K562 (cell line): Measurements from ENCODE around the gene DYNC2H1. TPM values are rescaled to one million over a fixed set of nuclear protein-coding genes. Genes with fewer than 3 reads are reported as not detected.

Experiments
- BRCA1 ChIP-seq, 2 experiments: fragments of 450-650 bp in 1 of 2; sonication (generic) in 1 of 2; formaldehyde crosslinking in 1 of 2; IDR thresholded peaks; 2 replicates each; pipeline versions ENCODE4 v1.5.0 to v1.6.1; 2017 to 2020; ENCODE audit warnings: mild to moderate bottlenecking in 1 of 2, missing genetic modification reagents in 1 of 2
- CBFB ChIP-seq: sonication (generic); formaldehyde crosslinking; IDR thresholded peaks from 2 replicates; pipeline ENCODE4 v1.4.0; 2020; ENCODE audit warnings: mild to moderate bottlenecking, missing genetic modification reagents
- CBX1 ChIP-seq: sonication (generic); IDR thresholded peaks from 2 replicates; pipeline ENCODE4 v1.6.1; 2016; ENCODE audit warnings: antibody characterized with exemption, low read depth, mild to moderate bottlenecking
- EP300 ChIP-seq: IDR thresholded peaks from 2 replicates; pipeline ENCODE4 v1.6.1; 2012; ENCODE audit warnings: low read length, improper control_type of control experiment
- GTF2F1 ChIP-seq: IDR thresholded peaks from 2 replicates; pipeline ENCODE4 v1.6.1; 2011; ENCODE audit warnings: low read depth, low read length, improper control_type of control experiment
- HNRNPLL ChIP-seq: fragments of 200-400 bp; formaldehyde crosslinking; IDR thresholded peaks from 2 replicates; pipeline ENCODE4 v1.6.1; 2017; ENCODE audit warnings: low read length, low read depth, mild to moderate bottlenecking; ENCODE audit not compliant: poor library complexity, severe bottlenecking
- IRF2 ChIP-seq: sonication (generic); formaldehyde crosslinking; IDR thresholded peaks from 2 replicates; pipeline ENCODE4 v1.8.1; 2022; ENCODE audit warnings: mild to moderate bottlenecking, missing genetic modification reagents
- MIER1 ChIP-seq: fragments of 450-650 bp; IDR thresholded peaks from 2 replicates; pipeline ENCODE4 v1.6.1; 2016; ENCODE audit warnings: antibody characterized with exemption, mild to moderate bottlenecking, low read depth
- NR2C1 ChIP-seq, 2 experiments: fragments of 450-650 bp; IDR thresholded peaks; 2 replicates each; pipeline ENCODE4 v1.6.1; 2017; ENCODE audit warnings: mild to moderate bottlenecking in 2 of 2, antibody characterized with exemption in 1 of 2, inconsistent platforms in 1 of 2, missing compliant biosample characterization in 1 of 2, missing genetic modification characterization in 1 of 2
- SNRNP70 ChIP-seq: fragments of 200-400 bp; formaldehyde crosslinking; optimal IDR thresholded peaks from 2 replicates; pipeline ENCODE3; 2017; ENCODE audit warnings: low read depth, low read length
- TOE1 ChIP-seq, 2 experiments: fragments of 450-650 bp in 1 of 2; sonication (generic) in 1 of 2; formaldehyde crosslinking in 1 of 2; IDR thresholded peaks; 2 replicates each; pipeline versions ENCODE4 v1.7.1 to v1.8.0; 2016 to 2022; ENCODE audit warnings: borderline replicate concordance in 2 of 2, mild to moderate bottlenecking in 2 of 2, antibody characterized with exemption in 1 of 2, inconsistent platforms in 1 of 2, low read depth in 1 of 2, missing genetic modification reagents in 1 of 2, moderate library complexity in 1 of 2
- TRIM28 ChIP-seq: fragments of 450-650 bp; IDR thresholded peaks from 2 replicates; pipeline ENCODE4 v1.6.1; 2017
- U2AF2 ChIP-seq: fragments of 200-400 bp; formaldehyde crosslinking; optimal IDR thresholded peaks from 2 replicates; pipeline ENCODE3; 2017; ENCODE audit warnings: low read depth, mild to moderate bottlenecking, low read length
- ZNF436 ChIP-seq: fragments of 250-450, 450-650 bp; sonication (Bioruptor Pico); formaldehyde crosslinking; IDR thresholded peaks from 2 replicates; pipeline ENCODE4 v1.7.0; 2020; ENCODE audit warnings: mild to moderate bottlenecking
- ZZZ3 ChIP-seq: fragments of 450-650 bp; IDR thresholded peaks from 2 replicates; pipeline ENCODE4 v1.6.1; 2016; ENCODE audit warnings: antibody characterized with exemption, mild to moderate bottlenecking, moderate library complexity
- polyA plus RNA-seq, 8 experiments: library from polyadenylated mRNA; depleted of rRNA in 4 of 8; stranded (reverse) in 5 of 8; unstranded in 3 of 8; fragments of >200 nt; fragmentation: Nextera tagmentation in 2 of 8; fragmentation: Illumina TruSeq in 1 of 8; extraction: Ambion mirVana in 2 of 8; extraction: Trizol in 1 of 8; gene quantifications; 2 replicates each; pipeline versions ENCODE4 v1.2.1 to v1.2.3, GENCODE V29; 2011 to 2014; ENCODE audit warnings: inconsistent platforms in 1 of 8, missing spikeins in 1 of 8
- total RNA-seq, 7 experiments: library from RNA; depleted of rRNA in 6 of 7; stranded (reverse); fragments of >200 nt in 6 of 7; fragmentation: Illumina TruSeq in 2 of 7; extraction: Trizol in 2 of 7; gene quantifications; 2 replicates each; pipeline versions ENCODE4 v1.2.1 to v1.2.3, GENCODE V29; 2011 to 2021; ENCODE audit warnings: low replicate concordance in 1 of 7
- TF ChIP-seq, protein P1 (sequence below): fragments of 150-350 bp; conservative IDR thresholded peaks from 2 replicates; pipeline ENCODE4 v1.6.1; 2014; ENCODE audit warnings: low read length
- TF ChIP-seq, protein P2 (sequence below): fragments of 450-650 bp; IDR thresholded peaks from 2 replicates; pipeline ENCODE4 v1.6.1; 2016; ENCODE audit warnings: mild to moderate bottlenecking
- TF ChIP-seq, protein P3 (sequence below): fragments of 450-650 bp; IDR thresholded peaks from 2 replicates; pipeline ENCODE4 v1.6.1; 2018; ENCODE audit warnings: mild to moderate bottlenecking, low read depth; ENCODE audit not compliant: partially characterized antibody
- TF ChIP-seq, protein P4 (sequence below), 2 experiments: IDR thresholded peaks; 2 replicates each; pipeline ENCODE4 v1.6.1; 2011; ENCODE audit warnings: borderline replicate concordance in 1 of 2, control low read depth in 1 of 2, low read depth in 1 of 2, low read length in 1 of 2, mild to moderate bottlenecking in 1 of 2, mixed read lengths in 1 of 2, moderate library complexity in 1 of 2; ENCODE audit not compliant: insufficient read depth in 1 of 2, insufficient read length in 1 of 2, poor library complexity in 1 of 2, severe bottlenecking in 1 of 2; ENCODE audit errors: extremely low read depth in 1 of 2

The DYNC2H1 gene
- total and polyA plus RNA-seq, 9 of the 15 experiments (the other 6 are each of a cell fraction or from before 2014, with no cell fraction given), result 0.08 to 0.64 (median 0.20) TPM

DNA sequence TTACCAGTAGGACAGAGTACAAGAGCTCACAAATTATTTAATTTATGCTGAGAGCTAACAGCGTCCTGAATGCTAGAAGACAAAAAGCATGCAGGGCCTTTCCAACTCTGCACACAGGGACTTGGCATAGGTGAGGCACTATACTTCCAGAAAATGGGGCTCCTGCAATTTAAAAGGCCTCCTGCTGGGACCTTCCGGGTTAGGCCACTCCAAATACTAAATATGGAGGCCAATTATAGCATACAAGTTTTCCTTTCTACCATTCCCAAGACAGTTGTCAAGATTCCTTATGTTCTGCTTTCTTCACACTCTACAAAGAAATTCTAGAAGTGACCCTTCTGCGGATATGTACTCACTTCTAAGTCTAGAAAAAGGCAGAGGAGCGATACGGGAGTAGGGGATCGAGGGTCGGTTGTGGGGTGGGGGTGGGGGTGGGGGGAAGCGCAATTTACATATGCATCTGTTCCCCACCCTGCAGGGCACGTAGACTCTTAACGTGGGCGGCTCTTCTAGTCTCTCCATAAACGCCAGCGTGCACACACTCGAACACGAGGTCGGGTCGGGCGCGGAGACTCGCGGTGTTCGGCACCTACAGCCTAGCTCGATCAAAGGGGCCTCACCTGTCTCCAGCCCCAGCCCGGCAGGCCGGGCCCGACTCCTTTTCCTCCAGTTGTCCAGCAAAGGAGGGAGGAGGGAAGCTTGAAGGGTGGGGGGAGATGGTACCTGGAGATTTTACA is 18.0 kb upstream of the DYNC2H1 start (continued):
- TF ChIP-seq, protein P1, sequence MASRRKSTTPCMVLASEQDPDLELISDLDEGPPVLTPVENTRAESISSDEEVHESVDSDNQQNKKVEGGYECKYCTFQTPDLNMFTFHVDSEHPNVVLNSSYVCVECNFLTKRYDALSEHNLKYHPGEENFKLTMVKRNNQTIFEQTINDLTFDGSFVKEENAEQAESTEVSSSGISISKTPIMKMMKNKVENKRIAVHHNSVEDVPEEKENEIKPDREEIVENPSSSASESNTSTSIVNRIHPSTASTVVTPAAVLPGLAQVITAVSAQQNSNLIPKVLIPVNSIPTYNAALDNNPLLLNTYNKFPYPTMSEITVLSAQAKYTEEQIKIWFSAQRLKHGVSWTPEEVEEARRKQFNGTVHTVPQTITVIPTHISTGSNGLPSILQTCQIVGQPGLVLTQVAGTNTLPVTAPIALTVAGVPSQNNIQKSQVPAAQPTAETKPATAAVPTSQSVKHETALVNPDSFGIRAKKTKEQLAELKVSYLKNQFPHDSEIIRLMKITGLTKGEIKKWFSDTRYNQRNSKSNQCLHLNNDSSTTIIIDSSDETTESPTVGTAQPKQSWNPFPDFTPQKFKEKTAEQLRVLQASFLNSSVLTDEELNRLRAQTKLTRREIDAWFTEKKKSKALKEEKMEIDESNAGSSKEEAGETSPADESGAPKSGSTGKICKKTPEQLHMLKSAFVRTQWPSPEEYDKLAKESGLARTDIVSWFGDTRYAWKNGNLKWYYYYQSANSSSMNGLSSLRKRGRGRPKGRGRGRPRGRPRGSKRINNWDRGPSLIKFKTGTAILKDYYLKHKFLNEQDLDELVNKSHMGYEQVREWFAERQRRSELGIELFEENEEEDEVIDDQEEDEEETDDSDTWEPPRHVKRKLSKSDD, result no peak
- TF ChIP-seq, protein P2, sequence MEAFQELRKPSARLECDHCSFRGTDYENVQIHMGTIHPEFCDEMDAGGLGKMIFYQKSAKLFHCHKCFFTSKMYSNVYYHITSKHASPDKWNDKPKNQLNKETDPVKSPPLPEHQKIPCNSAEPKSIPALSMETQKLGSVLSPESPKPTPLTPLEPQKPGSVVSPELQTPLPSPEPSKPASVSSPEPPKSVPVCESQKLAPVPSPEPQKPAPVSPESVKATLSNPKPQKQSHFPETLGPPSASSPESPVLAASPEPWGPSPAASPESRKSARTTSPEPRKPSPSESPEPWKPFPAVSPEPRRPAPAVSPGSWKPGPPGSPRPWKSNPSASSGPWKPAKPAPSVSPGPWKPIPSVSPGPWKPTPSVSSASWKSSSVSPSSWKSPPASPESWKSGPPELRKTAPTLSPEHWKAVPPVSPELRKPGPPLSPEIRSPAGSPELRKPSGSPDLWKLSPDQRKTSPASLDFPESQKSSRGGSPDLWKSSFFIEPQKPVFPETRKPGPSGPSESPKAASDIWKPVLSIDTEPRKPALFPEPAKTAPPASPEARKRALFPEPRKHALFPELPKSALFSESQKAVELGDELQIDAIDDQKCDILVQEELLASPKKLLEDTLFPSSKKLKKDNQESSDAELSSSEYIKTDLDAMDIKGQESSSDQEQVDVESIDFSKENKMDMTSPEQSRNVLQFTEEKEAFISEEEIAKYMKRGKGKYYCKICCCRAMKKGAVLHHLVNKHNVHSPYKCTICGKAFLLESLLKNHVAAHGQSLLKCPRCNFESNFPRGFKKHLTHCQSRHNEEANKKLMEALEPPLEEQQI, result no peak
- TF ChIP-seq EP300 (no peak), MIER1 (no peak), CBFB (CRISPR knock-in tag) (no peak), ZZZ3 (no peak), ZNF436 (no peak), U2AF2 (no peak), TOE1 (IDR thresholded peaks at IDR 0.05; ENCODE audit: borderline replicate concordance) (no peak), TOE1 (CRISPR knock-in tag; IDR thresholded peaks at IDR 0.05; ENCODE audit: borderline replicate concordance, low read depth) (no peak), IRF2 (CRISPR knock-in tag) (no peak), TRIM28 (no peak), NR2C1 (IDR thresholded peaks at IDR 0.05) (no peak), NR2C1 (tag; IDR thresholded peaks at IDR 0.05) (no peak), GTF2F1 (no peak), HNRNPLL (no peak), BRCA1 (IDR thresholded peaks at IDR 0.05) (no peak), BRCA1 (CRISPR knock-in tag; IDR thresholded peaks at IDR 0.05) (no peak), SNRNP70 (no peak), CBX1 (no peak)
- TF ChIP-seq, protein P3, sequence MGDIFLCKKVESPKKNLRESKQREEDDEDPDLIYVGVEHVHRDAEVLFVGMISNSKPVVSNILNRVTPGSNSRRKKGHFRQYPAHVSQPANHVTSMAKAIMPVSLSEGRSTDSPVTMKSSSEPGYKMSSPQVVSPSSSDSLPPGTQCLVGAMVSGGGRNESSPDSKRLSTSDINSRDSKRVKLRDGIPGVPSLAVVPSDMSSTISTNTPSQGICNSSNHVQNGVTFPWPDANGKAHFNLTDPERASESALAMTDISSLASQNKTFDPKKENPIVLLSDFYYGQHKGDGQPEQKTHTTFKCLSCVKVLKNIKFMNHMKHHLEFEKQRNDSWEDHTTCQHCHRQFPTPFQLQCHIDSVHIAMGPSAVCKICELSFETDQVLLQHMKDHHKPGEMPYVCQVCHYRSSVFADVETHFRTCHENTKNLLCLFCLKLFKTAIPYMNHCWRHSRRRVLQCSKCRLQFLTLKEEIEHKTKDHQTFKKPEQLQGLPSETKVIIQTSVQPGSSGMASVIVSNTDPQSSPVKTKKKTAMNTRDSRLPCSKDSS, result no peak
- TF ChIP-seq, protein P4, sequence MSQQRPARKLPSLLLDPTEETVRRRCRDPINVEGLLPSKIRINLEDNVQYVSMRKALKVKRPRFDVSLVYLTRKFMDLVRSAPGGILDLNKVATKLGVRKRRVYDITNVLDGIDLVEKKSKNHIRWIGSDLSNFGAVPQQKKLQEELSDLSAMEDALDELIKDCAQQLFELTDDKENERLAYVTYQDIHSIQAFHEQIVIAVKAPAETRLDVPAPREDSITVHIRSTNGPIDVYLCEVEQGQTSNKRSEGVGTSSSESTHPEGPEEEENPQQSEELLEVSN (IDR thresholded peaks at IDR 0.05; ENCODE audit: borderline replicate concordance in 1 of 2, extremely low read depth in 1 of 2, insufficient read depth in 1 of 2, insufficient read length in 1 of 2, low read depth in 1 of 2, low read length in 1 of 2, poor library complexity in 1 of 2, severe bottlenecking in 1 of 2), result peak in 1 of 2 experiments; percentile 67
